DOHH2 (cell line): ENCODE results near the gene MRPS2.
"Not testable (repeated sequence)": the region's sequence is repeated elsewhere in the genome, so short reads cannot be mapped to it uniquely, and the experiment has no call there.

ENCODE experiments used
- EZH2phosphoT487 ChIP-seq: fragments of 200-600 bp; sonication (generic); IDR thresholded peaks from 2 replicates; pipeline ENCODE4 v1.6.1; 2017; ENCODE audit warnings: borderline replicate concordance, mild to moderate bottlenecking, antibody characterized with exemption, low read length, moderate library complexity, mixed read lengths
- TF ChIP-seq, protein P1 (sequence below): fragments of 200-600 bp; sonication (generic); IDR thresholded peaks from one replicate; pipeline ENCODE4 v1.5.1; 2014; ENCODE audit warnings: antibody characterized with exemption, mild to moderate bottlenecking, low read depth, low read length; ENCODE audit not compliant: poor library complexity, severe bottlenecking

DNA sequence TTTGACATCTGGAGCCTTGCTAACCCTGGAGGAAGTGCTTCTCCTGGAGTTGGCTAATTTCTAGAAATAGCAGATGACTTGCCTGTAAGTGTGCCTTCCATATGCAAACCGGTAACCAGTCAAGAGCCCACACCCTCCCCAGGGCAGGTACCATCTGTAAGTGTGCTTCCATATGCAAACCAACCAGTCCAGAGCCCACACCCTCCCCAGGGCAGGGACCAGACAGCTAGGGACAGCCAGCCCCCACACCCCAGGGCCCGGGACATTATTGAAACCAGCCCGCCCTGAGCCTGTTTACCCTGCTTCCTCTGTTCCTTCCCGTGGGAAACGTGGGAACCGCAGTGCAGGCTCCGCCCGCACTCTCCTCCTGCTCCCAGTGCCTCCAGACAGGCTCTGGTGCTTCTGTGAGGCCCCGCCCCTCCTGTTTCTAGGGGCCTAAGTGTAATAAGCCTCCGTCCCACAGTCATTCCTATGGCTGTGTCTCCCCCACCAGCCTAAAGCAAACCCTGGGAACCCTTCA, 33.8 kb downstream of the MRPS2 start:
- TF ChIP-seq, protein P1, sequence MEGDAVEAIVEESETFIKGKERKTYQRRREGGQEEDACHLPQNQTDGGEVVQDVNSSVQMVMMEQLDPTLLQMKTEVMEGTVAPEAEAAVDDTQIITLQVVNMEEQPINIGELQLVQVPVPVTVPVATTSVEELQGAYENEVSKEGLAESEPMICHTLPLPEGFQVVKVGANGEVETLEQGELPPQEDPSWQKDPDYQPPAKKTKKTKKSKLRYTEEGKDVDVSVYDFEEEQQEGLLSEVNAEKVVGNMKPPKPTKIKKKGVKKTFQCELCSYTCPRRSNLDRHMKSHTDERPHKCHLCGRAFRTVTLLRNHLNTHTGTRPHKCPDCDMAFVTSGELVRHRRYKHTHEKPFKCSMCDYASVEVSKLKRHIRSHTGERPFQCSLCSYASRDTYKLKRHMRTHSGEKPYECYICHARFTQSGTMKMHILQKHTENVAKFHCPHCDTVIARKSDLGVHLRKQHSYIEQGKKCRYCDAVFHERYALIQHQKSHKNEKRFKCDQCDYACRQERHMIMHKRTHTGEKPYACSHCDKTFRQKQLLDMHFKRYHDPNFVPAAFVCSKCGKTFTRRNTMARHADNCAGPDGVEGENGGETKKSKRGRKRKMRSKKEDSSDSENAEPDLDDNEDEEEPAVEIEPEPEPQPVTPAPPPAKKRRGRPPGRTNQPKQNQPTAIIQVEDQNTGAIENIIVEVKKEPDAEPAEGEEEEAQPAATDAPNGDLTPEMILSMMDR, result not testable (repeated sequence)
- not testable (repeated sequence) for TF ChIP-seq EZH2phosphoT487
